ENCODE measurements around the gene PLXNC1. TPM values are rescaled to one million over a fixed set of nuclear protein-coding genes. Genes with fewer than 3 reads are reported as not detected.

The PLXNC1 gene
- total and polyA plus RNA-seq, 8 donors, result 7.3 to 55.9 (median 11.1) TPM

- peak; percentile 74 to 95 (median 80) for DNase-seq
- Histone ChIP-seq H3K27me3 (peaks cover 0 to 30% of the 10 kb centered on the region in 2 donors), H3K36me3 (no peaks in the 10 kb centered on the region), H3K27ac (no peak overlapping the region), H3K4me3 (peak overlapping the region; percentile 63 to 64), H3K4me1 (peaks cover 5 to 16% of the 10 kb centered on the region in 2 donors), H3K9me3 (no peaks in the 10 kb centered on the region)
- intact Hi-C loops (cut with DNase I), result loop anchor here (5.0 to 10.0 kb wide), 3 partner anchors 334 to 599 kb away; no protein-coding TSS in a partner anchor
- TF ChIP-seq CTCF (IDR thresholded peaks at IDR 0.05), result peak; percentile 83 to 90
- ATAC-seq, result peak; percentile 97
Observed at GRCh38 chr12:94100990-94101737, 47.2 kb upstream of the PLXNC1 start.

DNA sequence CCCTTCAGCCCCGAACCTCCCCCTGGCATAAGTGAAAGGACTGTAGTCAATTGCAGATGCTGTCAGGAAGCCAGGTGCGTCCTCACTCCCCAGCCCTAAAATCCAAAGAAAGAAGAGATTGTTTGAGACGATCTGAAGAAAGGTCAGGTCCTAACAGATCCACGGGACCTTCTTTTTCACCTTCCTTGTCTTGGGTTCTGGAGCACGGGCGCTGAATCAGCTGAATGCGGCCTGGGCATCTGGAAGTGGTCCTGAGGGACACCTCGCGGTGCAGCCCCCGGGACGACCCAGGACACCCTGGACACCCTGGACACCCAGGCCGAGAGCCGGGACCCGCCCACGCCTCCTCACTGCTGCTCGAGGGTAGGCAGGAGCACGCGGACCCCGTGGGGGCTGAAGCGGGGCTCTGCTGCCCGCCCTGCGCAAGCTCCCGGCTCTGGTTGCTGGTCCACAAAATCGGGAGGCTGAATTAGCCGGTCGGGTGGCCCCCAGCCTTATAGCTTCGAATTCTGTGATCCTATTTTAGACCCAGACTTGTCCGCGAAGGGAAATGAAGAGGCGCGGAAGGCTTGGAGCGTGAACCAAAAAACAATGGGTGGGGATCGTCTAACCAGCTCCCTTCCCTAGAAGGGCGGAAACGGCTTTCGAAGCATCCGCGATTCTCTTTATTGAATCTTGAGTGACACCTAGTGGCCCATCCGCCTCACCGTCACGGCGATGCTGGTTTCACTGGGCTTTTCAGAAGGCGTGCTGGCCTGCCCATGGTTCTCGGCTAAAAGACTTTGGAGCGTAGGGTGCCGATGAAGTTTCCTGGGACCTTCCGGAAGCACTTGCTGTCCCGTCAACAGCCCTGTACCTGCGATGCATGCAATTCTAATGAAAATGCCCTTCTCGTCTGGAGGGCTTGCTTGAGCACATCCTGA is 46.4 kb upstream of the PLXNC1 start:
- peak; percentile 64 to 85 for TF ChIP-seq CTCF (IDR thresholded peaks at IDR 0.05)
- Histone ChIP-seq H3K36me3 (no peaks in the 10 kb centered on the region), H3K4me1 (peaks cover 5 to 16% of the 10 kb centered on the region in 2 donors), H3K27ac (peak overlapping the region in 1 of 2 donors; percentile 61), H3K4me3 (peak overlapping the region; percentile 63 to 64), H3K27me3 (peaks cover 0 to 30% of the 10 kb centered on the region in 2 donors), H3K9me3 (no peaks in the 10 kb centered on the region)
- intact Hi-C loops (cut with DNase I), result loop anchor here (5.0 to 10.0 kb wide), 3 partner anchors 335 to 600 kb away; no protein-coding TSS in a partner anchor
- peak; percentile 83 to 90 (median 88) for DNase-seq
- peak; percentile 95 for ATAC-seq

GRCh38 chr12:94103986-94104385 is 44.4 kb upstream of the PLXNC1 start:
- H3K27me3 ChIP-seq, result peaks cover 0 to 30% of the 10 kb centered on the region in 2 donors
- no peak for DNase-seq
- no peak for ATAC-seq
- H3K4me1 ChIP-seq, result peaks cover 5 to 16% of the 10 kb centered on the region in 2 donors
- no peaks in the 10 kb centered on the region for H3K9me3 ChIP-seq
- no peak for TF ChIP-seq CTCF (IDR thresholded peaks at IDR 0.05)
- intact Hi-C loops (cut with DNase I), result loop anchor here (5.0 to 10.0 kb wide), 3 partner anchors 337 to 602 kb away; no protein-coding TSS in a partner anchor
- H3K36me3 ChIP-seq, result no peaks in the 10 kb centered on the region
- no peak overlapping the region for H3K4me3 ChIP-seq
- H3K27ac ChIP-seq, result no peak overlapping the region

- intact Hi-C loops (cut with DNase I), result loop anchor here in 1 of 2 donors (10.0 kb wide), 1 partner anchor 603 kb away; no protein-coding TSS in a partner anchor
- no peak for DNase-seq
- no peaks in the 10 kb centered on the region for H3K36me3 ChIP-seq
Observed at GRCh38 chr12:94107910-94108309, 40.5 kb upstream of the PLXNC1 start.

More at GRCh38 chr12:94107910-94108309, 40.5 kb upstream of the PLXNC1 start:
- Histone ChIP-seq H3K27ac (no peak overlapping the region), H3K4me1 (peaks cover 0 to 7% of the 10 kb centered on the region in 2 donors), H3K27me3 (no peaks in the 10 kb centered on the region), H3K4me3 (no peak overlapping the region), H3K9me3 (no peaks in the 10 kb centered on the region)
- TF ChIP-seq CTCF (IDR thresholded peaks at IDR 0.05), result no peak
- no peak for ATAC-seq
